ENCODE results near the gene KLHL29. TPM values are rescaled to one million over a fixed set of nuclear protein-coding genes. Genes with fewer than 3 reads are reported as not detected.
"Not testable (repeated sequence)": the region's sequence is repeated elsewhere in the genome, so short reads cannot be mapped to it uniquely, and the experiment has no call there.

KLHL29 gene
- total RNA-seq, 1 donor from 2014 or later, result 2.3 TPM

DNA sequence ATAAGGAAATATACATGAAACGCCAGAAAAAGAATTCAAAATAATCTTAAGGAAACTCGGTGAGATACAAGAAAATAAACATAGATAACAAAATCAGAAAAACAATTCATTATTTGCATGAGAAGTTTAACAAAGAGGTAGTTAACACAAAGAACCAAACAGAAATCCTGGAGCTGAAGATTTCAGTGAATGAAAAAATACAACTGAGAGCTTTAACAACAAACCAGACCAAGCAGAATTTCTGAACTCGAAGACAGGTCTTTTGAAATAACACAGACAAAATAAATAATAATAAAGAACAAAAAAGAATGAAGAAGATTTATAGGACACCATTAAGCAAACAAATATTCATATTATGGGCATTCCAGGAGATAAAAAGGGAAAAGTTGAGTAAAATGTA is 337.3 kb downstream of the KLHL29 start:
- no peak for ATAC-seq
- no peak for DNase-seq (ENCODE audit: low spot score)

DNA sequence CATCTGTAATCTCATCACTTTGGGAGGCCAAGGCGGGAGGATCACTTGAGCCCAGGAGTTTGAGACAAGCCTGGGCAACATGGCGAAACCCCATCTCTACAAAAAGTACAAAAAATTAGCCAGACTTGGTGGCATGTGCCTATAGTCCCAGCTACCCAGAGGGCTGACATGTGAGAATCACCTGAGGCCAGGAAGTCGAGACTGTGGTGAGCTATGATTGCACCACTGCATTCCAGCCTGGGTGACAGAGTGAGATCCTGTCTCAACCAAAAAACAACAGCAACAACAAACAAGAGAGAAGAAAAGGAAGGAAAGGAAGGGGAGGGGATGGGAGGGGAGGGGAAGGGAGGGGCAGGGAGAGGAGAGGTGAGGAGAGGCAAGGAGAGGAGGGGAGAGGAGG is 338.1 kb downstream of the KLHL29 start:
- not testable (repeated sequence) for DNase-seq (ENCODE audit: low spot score); ATAC-seq

DNA sequence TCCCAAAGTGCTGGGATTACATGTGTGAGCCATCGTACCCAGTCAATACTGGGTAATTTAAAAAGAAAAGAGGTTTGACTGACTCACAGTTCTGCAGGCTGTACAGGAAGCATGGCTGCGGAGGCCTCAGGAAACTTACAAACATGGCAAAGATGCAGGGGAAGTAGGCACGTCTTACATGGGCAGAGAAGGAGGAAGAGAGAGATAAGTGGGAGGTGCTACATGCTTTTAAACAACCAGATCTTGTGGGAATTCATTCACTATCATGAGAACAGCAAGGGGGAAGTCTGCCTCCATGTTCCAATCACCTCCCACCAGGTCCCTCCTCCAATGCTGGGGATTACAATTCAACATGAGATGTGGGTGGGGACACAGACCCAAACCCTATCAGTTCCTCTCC is 349.4 kb downstream of the KLHL29 start:
- DNase-seq (ENCODE audit: low spot score) (no peak), ATAC-seq (no peak)

DNA sequence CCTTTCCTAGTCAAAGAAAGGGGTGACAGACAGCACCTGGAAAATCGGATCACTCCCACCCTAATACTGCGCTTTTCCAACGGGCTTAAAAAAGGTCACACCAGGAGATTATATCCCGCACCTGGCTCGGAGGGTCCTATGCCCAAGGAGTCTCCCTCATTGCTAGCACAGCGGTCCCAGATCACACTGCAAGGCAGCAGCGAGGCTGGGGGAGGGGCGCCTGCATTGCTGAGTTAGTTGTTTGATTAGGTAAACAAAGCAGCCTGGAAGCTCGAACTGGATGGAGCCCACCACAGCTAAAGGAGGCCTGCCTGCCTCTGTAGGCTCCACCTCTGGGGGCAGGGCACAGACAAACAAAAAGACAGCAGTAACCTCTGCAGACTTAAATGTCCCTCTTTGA is 351.8 kb downstream of the KLHL29 start:
- not testable (repeated sequence) for DNase-seq (ENCODE audit: low spot score); ATAC-seq

DNA sequence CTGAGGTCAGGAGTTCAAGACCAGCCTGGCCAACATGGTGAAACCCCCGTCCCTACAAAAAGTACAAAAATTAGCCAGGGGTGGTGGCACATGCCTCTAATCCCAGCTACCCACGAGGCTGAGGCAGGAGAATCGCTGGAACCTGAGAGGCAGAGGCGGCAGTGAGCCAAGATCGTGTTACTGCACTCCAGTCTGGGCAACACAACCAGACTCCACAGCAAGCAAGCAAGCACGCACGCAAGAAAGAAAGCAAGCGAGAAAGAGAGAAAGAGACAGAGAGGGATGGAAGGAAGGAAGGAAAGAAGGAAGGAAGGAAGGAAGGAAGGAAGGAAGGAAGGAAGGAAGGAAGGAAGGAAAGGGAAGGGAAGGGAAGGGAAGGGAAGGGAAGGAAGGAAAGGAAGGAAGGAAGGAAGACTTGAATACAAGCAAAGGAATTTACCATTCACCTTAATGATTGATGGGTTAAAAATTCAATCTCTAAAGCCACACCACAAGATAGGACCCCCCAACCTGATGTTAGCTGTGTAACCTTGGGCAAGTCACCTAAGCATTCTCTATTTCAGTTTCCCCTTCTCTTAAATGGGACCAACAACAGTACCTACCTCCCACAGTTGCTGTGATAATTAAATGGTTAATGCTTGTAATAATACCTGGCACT is 360.2 kb downstream of the KLHL29 start:
- DNase-seq (ENCODE audit: low spot score), result no peak
- no peak for ATAC-seq

DNA sequence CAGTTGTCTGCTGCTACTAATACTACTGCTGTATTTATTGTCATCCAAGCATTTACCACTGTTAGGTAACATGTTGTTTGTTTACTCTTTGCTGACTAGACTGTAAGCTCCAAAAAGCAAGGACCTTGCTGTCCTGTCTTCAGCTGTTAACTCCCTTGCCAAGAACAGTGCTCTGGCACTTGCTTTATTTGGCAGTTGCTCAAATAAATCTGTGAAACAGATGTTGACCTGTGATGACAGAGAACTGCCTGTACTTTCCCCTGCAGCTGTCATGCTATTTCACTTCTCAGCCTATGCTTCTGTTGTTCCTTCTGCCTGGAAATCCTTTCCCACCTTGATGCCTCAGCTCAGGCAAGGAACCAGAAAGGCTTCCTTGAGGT is 360.7 kb downstream of the KLHL29 start:
- DNase-seq (ENCODE audit: low spot score), result peak; percentile 71
- ATAC-seq, result peak; percentile 95

DNA sequence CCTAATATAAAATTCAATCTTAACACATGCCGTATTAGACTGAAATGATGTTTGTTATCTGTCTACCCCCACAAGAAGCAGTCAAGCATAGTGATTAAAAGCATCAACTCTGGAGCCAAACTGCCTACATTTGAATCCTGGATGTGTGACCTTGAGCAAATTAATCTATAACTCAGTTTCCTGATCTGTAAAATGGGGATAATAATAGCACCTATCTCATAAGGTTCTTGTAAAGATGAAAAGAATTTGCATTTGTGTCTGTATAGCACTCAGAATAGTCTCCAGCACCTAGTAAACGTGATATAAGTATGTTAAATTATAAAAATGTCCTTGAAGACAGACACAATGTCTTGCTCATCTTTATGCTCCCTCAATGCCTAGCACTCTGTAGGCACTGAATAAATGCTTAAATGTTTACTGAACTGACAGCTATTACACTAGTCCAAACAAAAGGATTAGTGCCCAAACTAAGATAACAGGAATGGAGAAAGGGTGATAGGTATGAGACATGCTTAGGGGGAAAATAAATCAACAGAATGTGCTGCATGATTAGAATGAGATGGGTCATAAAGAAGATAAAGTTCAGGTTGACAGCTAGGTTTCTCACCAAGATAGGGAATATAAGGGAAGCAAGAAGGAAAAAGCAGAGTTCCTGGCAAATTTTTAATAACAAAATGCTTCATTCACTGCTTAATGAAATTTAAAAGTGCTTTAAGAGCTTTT is 361.3 kb downstream of the KLHL29 start:
- ATAC-seq (peak; percentile 23), DNase-seq (ENCODE audit: low spot score) (no peak)

DNA sequence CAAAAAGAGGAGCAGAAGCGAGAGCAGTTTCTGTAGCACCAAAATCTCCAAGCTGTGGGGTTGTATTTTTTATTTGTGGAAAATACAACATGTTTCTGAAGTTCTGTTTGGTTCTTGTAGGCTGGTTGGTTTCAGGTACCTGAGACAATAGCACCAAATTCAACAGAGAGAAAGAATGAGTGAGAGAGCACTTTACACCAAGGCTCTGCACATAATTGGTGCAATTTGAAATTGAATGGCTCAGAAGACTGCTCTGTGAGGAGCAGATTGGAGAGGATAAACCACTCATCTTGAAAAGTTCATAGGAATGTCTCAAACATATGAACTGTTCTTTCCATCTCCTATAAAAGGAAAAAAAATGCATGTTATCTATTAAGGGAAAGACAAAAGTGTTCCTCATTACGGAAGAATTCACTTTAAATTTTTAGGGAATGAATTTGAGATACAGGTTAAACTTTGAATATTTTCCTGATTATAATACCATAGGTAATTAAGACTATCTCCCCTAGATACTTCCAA is 366.8 kb downstream of the KLHL29 start:
- DNase-seq (ENCODE audit: low spot score) (no peak), ATAC-seq (no peak)

DNA sequence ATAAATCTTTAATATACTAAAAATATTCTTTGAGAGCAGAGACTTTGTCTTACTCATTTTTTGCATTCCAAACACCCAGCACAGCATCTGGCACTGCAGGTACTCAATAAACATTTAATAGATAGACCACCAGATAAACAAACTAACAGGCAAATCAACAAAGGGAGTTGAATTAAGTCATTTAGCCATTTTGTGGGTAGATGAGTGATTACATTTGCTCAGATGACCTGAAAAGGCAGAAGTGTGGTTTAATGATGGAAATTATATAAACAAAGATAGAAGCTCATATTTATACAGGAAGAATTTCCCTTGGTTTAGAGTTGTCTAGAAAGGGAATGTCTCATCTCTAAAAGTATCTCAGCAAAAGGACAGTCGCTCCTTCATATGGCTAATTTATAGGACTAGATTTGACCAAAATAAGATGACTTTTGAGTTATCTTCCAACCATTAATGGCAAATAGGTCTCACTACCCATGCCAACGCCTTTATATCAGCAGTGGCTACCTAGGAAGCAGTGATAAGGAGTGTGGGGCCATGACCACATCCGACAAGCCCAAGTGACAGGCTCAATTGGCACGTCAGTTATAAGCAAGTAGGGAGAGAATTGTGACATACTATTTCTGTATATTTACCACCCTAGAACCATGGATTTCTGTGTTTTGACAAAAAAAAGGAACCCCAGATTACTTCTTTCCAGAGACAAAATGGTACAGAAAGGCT is 368.5 kb downstream of the KLHL29 start:
- ATAC-seq, result no peak
- no peak for DNase-seq (ENCODE audit: low spot score)

DNA sequence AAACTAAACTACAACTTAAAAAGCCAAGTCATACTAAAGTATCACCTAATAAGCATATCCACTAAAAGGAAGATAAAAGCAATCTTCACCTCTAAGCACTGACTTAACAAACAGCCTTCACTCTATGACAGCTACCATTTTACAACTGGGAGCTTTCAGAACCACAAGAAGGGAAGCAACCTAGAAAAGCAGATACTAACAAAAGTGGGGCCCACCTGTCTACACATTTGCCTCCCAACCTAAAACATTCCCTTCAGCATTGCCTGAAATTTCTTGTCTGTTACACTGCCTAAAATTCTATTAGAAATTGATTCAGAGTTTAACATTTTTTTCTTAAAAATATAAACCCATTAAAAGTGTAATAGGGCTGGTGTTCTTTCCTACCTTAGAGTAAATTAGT is 370.0 kb downstream of the KLHL29 start:
- DNase-seq (ENCODE audit: low spot score) (no peak), ATAC-seq (no peak)

DNA sequence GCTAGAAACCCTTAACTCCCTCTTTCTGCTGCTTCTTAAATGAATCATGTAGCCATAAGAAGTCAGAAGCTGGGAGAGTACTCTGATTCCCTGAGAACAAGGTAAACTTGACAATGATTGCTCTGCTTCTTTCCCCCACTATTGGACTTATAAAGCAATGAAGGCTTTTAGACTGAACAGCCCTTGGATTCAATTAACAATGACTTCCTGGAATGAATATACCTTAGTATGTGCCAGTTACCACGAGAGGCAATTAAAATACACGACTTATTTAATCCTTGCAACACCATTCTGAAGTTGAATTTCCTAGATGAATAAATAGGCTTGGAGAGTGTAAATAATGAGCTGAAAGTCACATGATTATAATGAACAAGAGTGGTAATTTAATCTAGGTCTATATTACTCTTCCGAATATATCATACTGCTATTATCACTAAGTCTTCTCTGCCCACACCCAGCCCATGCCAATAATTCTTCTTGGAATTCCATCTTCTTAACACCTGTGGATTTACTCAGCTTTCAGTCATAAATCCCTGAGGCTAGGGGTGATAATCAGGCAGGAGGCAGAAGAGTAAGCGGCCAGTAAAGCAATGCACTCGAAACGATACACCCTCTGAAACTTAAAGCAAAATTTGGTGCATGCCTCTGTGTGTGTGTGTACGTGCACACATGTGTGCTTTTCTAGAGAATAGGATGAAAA is 371.8 kb downstream of the KLHL29 start:
- ATAC-seq, result no peak
- no peak for DNase-seq (ENCODE audit: low spot score)

DNA sequence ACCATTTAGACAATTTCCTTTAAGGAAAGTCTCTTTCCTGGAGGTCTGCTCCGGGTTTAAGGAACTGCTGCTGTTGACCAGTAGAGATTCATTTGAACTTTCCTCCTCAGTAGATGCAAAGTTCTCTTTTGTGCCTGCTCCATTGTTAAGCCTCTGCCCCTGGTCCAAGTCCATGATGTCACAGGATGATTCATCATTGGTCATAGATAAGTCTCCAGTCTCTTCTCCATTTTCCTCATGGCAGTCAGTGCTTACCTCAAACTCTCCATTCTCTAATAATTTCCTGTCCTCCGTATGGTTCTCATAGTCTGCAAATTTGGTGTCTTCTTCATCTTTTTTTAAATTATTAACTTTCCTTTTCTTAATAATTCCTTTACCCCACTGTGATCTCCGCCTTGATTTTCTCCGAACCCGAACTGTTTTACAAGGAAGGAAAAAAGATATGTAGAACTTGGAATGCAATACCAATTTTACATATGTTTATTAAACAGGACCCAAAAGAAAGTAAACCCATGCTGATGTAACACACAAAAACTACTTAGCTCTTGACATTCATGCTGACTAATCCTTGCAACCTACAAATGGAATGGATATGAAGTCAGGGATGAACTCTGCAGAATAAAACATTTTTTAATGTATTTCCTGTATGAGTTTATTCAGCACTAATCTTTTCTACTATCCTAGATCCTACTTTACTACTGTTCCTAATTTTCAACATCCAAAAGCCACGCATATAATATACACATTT is 372.9 kb downstream of the KLHL29 start:
- ATAC-seq (no peak), DNase-seq (ENCODE audit: low spot score) (no peak)
